HepG2 (cell line): ENCODE data around the gene PGRMC2. TPM values are rescaled to one million over a fixed set of nuclear protein-coding genes. Genes with fewer than 3 reads are reported as not detected.

Experiments
- EZH2 ChIP-seq: conservative IDR thresholded peaks from 2 replicates; pipeline ENCODE4 v1.6.1; 2012; ENCODE audit warnings: mild to moderate bottlenecking, low read depth, low read length, moderate library complexity
- FOXP1 ChIP-seq, 2 experiments: fragments of 450-650 bp in 1 of 2; IDR thresholded peaks; 2 replicates each; pipeline ENCODE4 v1.6.1; 2017 to 2018; ENCODE audit warnings: antibody characterized with exemption in 1 of 2
- GATAD2A ChIP-seq: IDR thresholded peaks from 2 replicates; pipeline ENCODE4 v1.6.1; 2016
- HIC2 ChIP-seq: sonication (generic); formaldehyde crosslinking; IDR thresholded peaks from 2 replicates; pipeline ENCODE4 v1.9.0; 2022; ENCODE audit warnings: low read depth, missing genetic modification reagents
- IRX3 ChIP-seq: sonication (generic); formaldehyde crosslinking; IDR thresholded peaks from 2 replicates; pipeline ENCODE4 v1.8.1; 2023; ENCODE audit warnings: mild to moderate bottlenecking, low read depth, missing genetic modification reagents, borderline replicate concordance
- KDM5A ChIP-seq: fragments of 200-600 bp; sonication (generic); IDR thresholded peaks from 2 replicates; pipeline ENCODE4 v1.7.0; 2018; ENCODE audit warnings: antibody characterized with exemption, mild to moderate bottlenecking, low read length, borderline replicate concordance
- PCBP2 ChIP-seq: fragments of 200-400 bp; formaldehyde crosslinking; optimal IDR thresholded peaks from 2 replicates; pipeline ENCODE3; 2018; ENCODE audit warnings: low read length, low read depth; ENCODE audit not compliant: poor library complexity, severe bottlenecking
- PHF5A ChIP-seq: IDR thresholded peaks from one replicate; pipeline ENCODE4 v1.6.1; 2018; ENCODE audit warnings: low read depth, missing genetic modification reagents; ENCODE audit not compliant: unreplicated experiment
- POGZ ChIP-seq: sonication (generic); formaldehyde crosslinking; IDR thresholded peaks from 2 replicates; pipeline ENCODE4 v1.4.0; 2020; ENCODE audit warnings: mild to moderate bottlenecking, missing genetic modification reagents
- SAP130 ChIP-seq: IDR thresholded peaks from 2 replicates; pipeline ENCODE4 v1.6.1; 2016; ENCODE audit warnings: low read depth
- SIX1 ChIP-seq: sonication (generic); formaldehyde crosslinking; IDR thresholded peaks from 2 replicates; pipeline ENCODE4 v1.4.0; 2020; ENCODE audit warnings: missing genetic modification reagents, borderline replicate concordance
- TBX2 ChIP-seq: sonication (generic); formaldehyde crosslinking; IDR thresholded peaks from 2 replicates; pipeline ENCODE4 v1.5.0; 2020; ENCODE audit warnings: missing genetic modification reagents, mild to moderate bottlenecking, borderline replicate concordance
- ZNF160 ChIP-seq: sonication (generic); formaldehyde crosslinking; IDR thresholded peaks from 2 replicates; pipeline ENCODE4 v1.8.0; 2022; ENCODE audit warnings: mild to moderate bottlenecking, inconsistent platforms, missing genetic modification reagents
- ZNF205 ChIP-seq: IDR thresholded peaks from 2 replicates; pipeline ENCODE4 v1.6.1; 2018; ENCODE audit warnings: missing biosample characterization, missing genetic modification reagents
- ZNF317 ChIP-seq: sonication (generic); formaldehyde crosslinking; IDR thresholded peaks from 2 replicates; pipeline ENCODE4 v1.5.0; 2020; ENCODE audit warnings: mild to moderate bottlenecking, missing genetic modification reagents
- ZNF605 ChIP-seq: sonication (generic); formaldehyde crosslinking; IDR thresholded peaks from 2 replicates; pipeline ENCODE4 v1.8.0; 2022; ENCODE audit warnings: mild to moderate bottlenecking, missing genetic modification reagents
- ZNF687 ChIP-seq: sonication (generic); formaldehyde crosslinking; IDR thresholded peaks from 2 replicates; pipeline ENCODE4 v1.5.1; 2020; ENCODE audit warnings: mild to moderate bottlenecking, missing genetic modification reagents, moderate library complexity
- ZNF703 ChIP-seq: sonication (generic); formaldehyde crosslinking; IDR thresholded peaks from 2 replicates; pipeline ENCODE4 v1.5.1; 2020; ENCODE audit warnings: missing genetic modification reagents, mild to moderate bottlenecking, moderate library complexity, borderline replicate concordance
- ZSCAN9 ChIP-seq: IDR thresholded peaks from 2 replicates; pipeline ENCODE4 v1.6.1; 2016; ENCODE audit warnings: borderline replicate concordance
- polyA plus RNA-seq, 8 experiments: library from polyadenylated mRNA; depleted of rRNA in 3 of 8; stranded (reverse) in 7 of 8; unstranded in 1 of 8; fragments of >200 nt; fragmentation: Illumina TruSeq in 4 of 8; extraction: Trizol in 4 of 8; gene quantifications; 2 replicates each; pipeline versions ENCODE4 v1.2.1 to v1.2.3, GENCODE V29; 2011 to 2016; ENCODE audit warnings: low read depth in 4 of 8, missing spikeins in 1 of 8, mixed read lengths in 1 of 8; ENCODE audit not compliant: insufficient read depth in 1 of 8
- total RNA-seq, 5 experiments: library from RNA; depleted of rRNA; stranded (reverse); fragments of >200 nt; fragmentation: Illumina TruSeq; extraction: Trizol; gene quantifications; 2 replicates each; pipeline ENCODE4 v1.2.3, GENCODE V29; 2016; ENCODE audit warnings: low read depth in 1 of 5
- TF ChIP-seq, protein P1 (sequence below): sonication (generic); formaldehyde crosslinking; conservative IDR thresholded peaks from 2 replicates; pipeline ENCODE4 v1.8.0; 2022; ENCODE audit warnings: mild to moderate bottlenecking, moderate library complexity, missing genetic modification reagents

PGRMC2 gene
- total and polyA plus RNA-seq, 2 of the 13 experiments (the other 11 are each of a cell fraction or from before 2014, with no cell fraction given) = 16.0 to 19.8 TPM

DNA sequence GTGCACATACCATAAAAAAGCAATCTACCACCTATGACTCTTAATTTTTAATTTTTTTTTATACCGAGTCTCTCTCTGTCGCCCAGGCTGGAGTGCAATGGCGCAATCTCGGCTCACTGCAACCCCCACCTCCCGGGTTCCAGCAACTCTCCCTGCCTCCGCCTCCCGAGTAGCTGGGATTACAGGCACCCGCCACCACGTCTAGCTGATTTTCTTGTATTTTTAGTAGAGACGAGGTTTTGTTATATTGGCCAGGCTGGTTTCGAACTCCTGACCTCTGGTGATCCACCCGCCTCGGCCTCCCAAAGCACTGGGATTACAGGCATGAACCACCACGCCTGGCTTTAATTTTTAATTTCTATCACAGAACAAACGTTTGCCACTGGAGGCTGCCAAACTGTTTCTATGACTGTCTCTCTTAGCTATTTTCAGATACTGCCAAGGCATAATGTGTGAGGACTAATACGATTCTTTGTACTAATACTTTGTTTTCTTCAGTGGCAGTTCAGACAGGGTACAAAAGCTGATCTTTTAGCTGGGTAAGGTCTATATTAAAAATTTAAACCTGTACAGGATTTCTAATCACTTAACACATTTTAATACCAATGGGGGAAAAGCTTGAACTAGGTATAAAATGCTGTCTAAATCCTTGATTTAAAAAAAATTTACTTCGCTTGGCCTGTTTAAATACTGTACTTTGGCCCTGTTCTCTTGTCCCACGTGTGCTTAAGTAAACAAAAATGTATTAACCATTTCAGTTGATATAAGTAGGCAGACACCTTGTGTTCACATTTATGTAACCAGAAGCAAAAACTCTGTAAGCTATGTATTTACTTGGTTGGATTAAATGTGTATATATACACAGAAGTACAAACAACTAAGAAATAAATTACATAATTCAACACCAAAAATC is 2.3 kb downstream of the PGRMC2 start (continued):
- TF ChIP-seq ZNF687 (CRISPR knock-in tag) (peak; percentile 47), ZNF205 (no peak), ZNF317 (CRISPR knock-in tag) (no peak), HIC2 (CRISPR knock-in tag) (no peak), KDM5A (no peak), SAP130 (CRISPR knock-in tag) (peak; percentile 85), TBX2 (CRISPR knock-in tag) (0 out of 2 replicates have a peak, but pooled peaks have one; percentile 26), ZNF605 (CRISPR knock-in tag) (no peak), POGZ (0 out of 2 replicates have a peak, but pooled peaks have one; percentile 43), ZNF160 (CRISPR knock-in tag) (no peak), PCBP2 (no peak), SIX1 (no peak), FOXP1 (IDR thresholded peaks at IDR 0.05) (no peak), FOXP1 (CRISPR knock-in tag; IDR thresholded peaks at IDR 0.05) (peak; percentile 44), ZNF703 (CRISPR knock-in tag) (no peak), IRX3 (CRISPR knock-in tag) (no peak), GATAD2A (CRISPR knock-in tag) (peak; percentile 70), ZSCAN9 (CRISPR knock-in tag) (0 out of 2 replicates have a peak, but pooled peaks have one; percentile 54), PHF5A (peak; percentile 30), EZH2 (no peak)
- TF ChIP-seq, protein P1, sequence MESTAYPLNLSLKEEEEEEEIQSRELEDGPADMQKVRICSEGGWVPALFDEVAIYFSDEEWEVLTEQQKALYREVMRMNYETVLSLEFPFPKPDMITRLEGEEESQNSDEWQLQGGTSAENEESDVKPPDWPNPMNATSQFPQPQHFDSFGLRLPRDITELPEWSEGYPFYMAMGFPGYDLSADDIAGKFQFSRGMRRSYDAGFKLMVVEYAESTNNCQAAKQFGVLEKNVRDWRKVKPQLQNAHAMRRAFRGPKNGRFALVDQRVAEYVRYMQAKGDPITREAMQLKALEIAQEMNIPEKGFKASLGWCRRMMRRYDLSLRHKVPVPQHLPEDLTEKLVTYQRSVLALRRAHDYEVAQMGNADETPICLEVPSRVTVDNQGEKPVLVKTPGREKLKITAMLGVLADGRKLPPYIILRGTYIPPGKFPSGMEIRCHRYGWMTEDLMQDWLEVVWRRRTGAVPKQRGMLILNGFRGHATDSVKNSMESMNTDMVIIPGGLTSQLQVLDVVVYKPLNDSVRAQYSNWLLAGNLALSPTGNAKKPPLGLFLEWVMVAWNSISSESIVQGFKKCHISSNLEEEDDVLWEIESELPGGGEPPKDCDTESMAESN (CRISPR knock-in tag) = no peak
